SK-N-SH treated with all-trans-retinoic acid at 6 μM for 48 hours (cell line): ENCODE results near the gene CWC22.

Experiments used
- ARNTL ChIP-seq: fragments of 450-650 bp; formaldehyde crosslinking; IDR thresholded peaks from 2 replicates; pipeline ENCODE4 v1.5.0; 2020; ENCODE audit warnings: low read depth, mild to moderate bottlenecking, moderate library complexity, borderline replicate concordance
- BACH2 ChIP-seq: fragments of 250-450 bp; sonication (Bioruptor Pico); IDR thresholded peaks from 2 replicates; pipeline ENCODE4 v1.9.0; 2021; ENCODE audit warnings: mild to moderate bottlenecking, borderline replicate concordance
- CSDC2 ChIP-seq: fragments of 250-450 bp; sonication (Bioruptor Pico); IDR thresholded peaks from 2 replicates; pipeline ENCODE4 v1.5.0; 2020; ENCODE audit warnings: mild to moderate bottlenecking, moderate library complexity
- OSR1 ChIP-seq: fragments of 250-450 bp; sonication (Bioruptor Pico); IDR thresholded peaks from 2 replicates; pipeline ENCODE4 v1.8.0; 2022; ENCODE audit warnings: moderate library complexity, mild to moderate bottlenecking, inconsistent platforms
- RARB ChIP-seq: fragments of 250-450 bp; sonication (Bioruptor Pico); IDR thresholded peaks from 2 replicates; pipeline ENCODE4 v1.8.0; 2021; ENCODE audit warnings: mild to moderate bottlenecking, moderate library complexity
- ZC3H10 ChIP-seq: fragments of 250-450 bp; sonication (Bioruptor Pico); IDR thresholded peaks from 2 replicates; pipeline ENCODE4 v1.5.1; 2021; ENCODE audit warnings: mild to moderate bottlenecking, moderate library complexity
- ZFP30 ChIP-seq: fragments of 450-650 bp; formaldehyde crosslinking; IDR thresholded peaks from 2 replicates; pipeline ENCODE4 v1.5.0; 2022; ENCODE audit warnings: mild to moderate bottlenecking, moderate library complexity
- TF ChIP-seq, protein P1 (sequence below): fragments of 250-450 bp; sonication (Bioruptor Pico); IDR thresholded peaks from 2 replicates; pipeline ENCODE4 v1.8.0; 2020; ENCODE audit warnings: mild to moderate bottlenecking, moderate library complexity, borderline replicate concordance
- TF ChIP-seq, protein P2 (sequence below): fragments of 250-450 bp; sonication (Bioruptor Pico); IDR thresholded peaks from 2 replicates; pipeline ENCODE4 v1.5.1; 2020; ENCODE audit warnings: low read depth, mild to moderate bottlenecking, moderate library complexity
- TF ChIP-seq, protein P3 (sequence below): fragments of 250-450 bp; sonication (Bioruptor Pico); IDR thresholded peaks from 2 replicates; pipeline ENCODE4 v1.5.0; 2020; ENCODE audit warnings: mild to moderate bottlenecking, moderate library complexity

DNA sequence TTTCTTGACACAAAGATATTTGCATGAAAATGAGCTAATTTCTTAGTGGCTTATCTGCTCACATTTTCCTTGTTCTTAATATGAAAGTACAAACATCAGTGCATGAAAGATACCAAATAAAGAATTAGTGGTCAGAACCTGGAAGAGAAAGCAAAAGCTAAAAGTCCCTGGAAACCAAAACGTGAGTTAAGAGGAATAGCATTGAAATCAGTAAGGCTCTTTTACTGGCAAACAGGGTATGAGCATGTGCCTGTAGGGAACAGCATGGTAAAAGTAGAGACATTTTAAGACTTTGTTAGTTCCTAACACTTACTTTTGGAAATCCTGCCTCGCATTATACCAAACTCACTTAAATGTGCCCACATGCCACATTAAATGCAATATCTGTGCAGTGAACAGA, 31.9 kb upstream of the CWC22 start:
- TF ChIP-seq, protein P1, sequence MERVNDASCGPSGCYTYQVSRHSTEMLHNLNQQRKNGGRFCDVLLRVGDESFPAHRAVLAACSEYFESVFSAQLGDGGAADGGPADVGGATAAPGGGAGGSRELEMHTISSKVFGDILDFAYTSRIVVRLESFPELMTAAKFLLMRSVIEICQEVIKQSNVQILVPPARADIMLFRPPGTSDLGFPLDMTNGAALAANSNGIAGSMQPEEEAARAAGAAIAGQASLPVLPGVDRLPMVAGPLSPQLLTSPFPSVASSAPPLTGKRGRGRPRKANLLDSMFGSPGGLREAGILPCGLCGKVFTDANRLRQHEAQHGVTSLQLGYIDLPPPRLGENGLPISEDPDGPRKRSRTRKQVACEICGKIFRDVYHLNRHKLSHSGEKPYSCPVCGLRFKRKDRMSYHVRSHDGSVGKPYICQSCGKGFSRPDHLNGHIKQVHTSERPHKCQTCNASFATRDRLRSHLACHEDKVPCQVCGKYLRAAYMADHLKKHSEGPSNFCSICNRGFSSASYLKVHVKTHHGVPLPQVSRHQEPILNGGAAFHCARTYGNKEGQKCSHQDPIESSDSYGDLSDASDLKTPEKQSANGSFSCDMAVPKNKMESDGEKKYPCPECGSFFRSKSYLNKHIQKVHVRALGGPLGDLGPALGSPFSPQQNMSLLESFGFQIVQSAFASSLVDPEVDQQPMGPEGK, result no peak
- TF ChIP-seq ZFP30 (CRISPR knock-in tag) (no peak), ZC3H10 (CRISPR knock-in tag) (no peak), CSDC2 (CRISPR knock-in tag) (no peak), OSR1 (no peak), ARNTL (no peak), BACH2 (CRISPR knock-in tag) (no peak), RARB (CRISPR knock-in tag) (no peak)
- TF ChIP-seq, protein P2, sequence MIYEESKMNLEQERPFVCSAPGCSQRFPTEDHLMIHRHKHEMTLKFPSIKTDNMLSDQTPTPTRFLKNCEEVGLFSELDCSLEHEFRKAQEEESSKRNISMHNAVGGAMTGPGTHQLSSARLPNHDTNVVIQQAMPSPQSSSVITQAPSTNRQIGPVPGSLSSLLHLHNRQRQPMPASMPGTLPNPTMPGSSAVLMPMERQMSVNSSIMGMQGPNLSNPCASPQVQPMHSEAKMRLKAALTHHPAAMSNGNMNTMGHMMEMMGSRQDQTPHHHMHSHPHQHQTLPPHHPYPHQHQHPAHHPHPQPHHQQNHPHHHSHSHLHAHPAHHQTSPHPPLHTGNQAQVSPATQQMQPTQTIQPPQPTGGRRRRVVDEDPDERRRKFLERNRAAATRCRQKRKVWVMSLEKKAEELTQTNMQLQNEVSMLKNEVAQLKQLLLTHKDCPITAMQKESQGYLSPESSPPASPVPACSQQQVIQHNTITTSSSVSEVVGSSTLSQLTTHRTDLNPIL (CRISPR knock-in tag), result no peak
- TF ChIP-seq, protein P3, sequence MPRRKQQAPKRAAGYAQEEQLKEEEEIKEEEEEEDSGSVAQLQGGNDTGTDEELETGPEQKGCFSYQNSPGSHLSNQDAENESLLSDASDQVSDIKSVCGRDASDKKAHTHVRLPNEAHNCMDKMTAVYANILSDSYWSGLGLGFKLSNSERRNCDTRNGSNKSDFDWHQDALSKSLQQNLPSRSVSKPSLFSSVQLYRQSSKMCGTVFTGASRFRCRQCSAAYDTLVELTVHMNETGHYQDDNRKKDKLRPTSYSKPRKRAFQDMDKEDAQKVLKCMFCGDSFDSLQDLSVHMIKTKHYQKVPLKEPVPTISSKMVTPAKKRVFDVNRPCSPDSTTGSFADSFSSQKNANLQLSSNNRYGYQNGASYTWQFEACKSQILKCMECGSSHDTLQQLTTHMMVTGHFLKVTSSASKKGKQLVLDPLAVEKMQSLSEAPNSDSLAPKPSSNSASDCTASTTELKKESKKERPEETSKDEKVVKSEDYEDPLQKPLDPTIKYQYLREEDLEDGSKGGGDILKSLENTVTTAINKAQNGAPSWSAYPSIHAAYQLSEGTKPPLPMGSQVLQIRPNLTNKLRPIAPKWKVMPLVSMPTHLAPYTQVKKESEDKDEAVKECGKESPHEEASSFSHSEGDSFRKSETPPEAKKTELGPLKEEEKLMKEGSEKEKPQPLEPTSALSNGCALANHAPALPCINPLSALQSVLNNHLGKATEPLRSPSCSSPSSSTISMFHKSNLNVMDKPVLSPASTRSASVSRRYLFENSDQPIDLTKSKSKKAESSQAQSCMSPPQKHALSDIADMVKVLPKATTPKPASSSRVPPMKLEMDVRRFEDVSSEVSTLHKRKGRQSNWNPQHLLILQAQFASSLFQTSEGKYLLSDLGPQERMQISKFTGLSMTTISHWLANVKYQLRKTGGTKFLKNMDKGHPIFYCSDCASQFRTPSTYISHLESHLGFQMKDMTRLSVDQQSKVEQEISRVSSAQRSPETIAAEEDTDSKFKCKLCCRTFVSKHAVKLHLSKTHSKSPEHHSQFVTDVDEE (CRISPR knock-in tag), result no peak
